Frontal cortex (tissue), 4 donors: ENCODE measurements around the gene CLPSL2. TPM values are rescaled to one million over a fixed set of nuclear protein-coding genes. Genes with fewer than 3 reads are reported as not detected.
"Not testable (repeated sequence)": the region's sequence is repeated elsewhere in the genome, so short reads cannot be mapped to it uniquely, and the experiment has no call there.

ENCODE experiments used
- DNase-seq, 2 donors: peaks; one replicate each; pipeline ENCODE4 v3.0.0; 2012; ENCODE audit warnings: low spot score in 2 of 2
- FAIRE-seq: peaks from 2 replicates; lab custom pipeline; 2012; peaks lifted over from hg19 to GRCh38; lab: Jason Lieb, UNC
- total RNA-seq: library from RNA; depleted of rRNA; stranded (reverse); fragments of >200 nt; gene quantifications from one replicate; pipeline ENCODE4 v1.2.3, GENCODE V29; 2014
- donor health status: control.
- donor health status: control.
- donor health status: control.

Gene CLPSL2, protein sequence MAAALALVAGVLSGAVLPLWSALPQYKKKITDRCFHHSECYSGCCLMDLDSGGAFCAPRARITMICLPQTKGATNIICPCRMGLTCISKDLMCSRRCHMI
- total RNA-seq: not detected

DNA sequence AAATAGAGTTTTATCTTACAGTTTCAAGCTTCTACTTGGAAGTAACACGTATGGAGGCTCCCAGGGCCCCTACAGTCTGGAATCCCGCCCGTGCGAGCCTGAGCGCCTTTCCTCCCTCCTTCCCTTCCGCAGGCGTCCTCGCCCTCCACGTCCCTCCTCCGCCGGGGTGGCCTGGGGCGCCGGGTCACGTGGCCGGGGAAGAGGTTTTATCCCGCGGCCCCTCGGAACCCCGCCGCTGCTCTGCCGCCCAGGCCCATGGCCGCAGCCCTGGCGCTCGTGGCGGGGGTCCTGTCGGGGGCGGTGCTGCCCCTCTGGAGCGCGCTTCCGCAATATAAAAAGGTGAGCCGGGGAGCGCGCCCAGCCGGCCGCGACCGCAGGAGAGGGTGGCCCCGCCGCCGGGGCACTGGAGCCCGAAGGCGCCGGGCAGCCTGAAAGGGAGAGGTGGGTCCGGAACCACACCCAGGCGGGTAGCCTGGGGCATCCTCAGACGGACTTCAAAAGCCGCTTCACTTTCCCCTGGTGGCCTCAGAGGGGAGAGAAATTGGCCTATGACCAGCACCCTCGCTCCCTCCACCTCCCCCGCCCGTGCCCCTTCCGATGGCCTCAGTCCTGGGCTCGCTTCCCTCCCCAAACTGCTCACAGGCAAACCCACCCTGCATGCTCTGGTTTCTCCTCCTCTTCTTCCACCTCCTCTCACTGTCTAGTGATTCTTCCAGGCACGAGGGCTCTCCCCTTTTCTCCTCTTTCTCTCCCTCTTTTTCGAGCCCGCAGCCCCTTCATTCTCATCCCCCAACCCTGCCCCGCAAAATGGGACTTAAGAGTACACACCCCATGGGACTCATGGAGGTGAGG is at the start of gene CLPSL2:
Gene CLPSL2, plus strand, starts transcription at position 235 of the 852 bp plus-strand sequence. Its CDS starts 21 bp downstream, at position 256.
- DNase-seq (no peak), FAIRE-seq (no peak)

DNA sequence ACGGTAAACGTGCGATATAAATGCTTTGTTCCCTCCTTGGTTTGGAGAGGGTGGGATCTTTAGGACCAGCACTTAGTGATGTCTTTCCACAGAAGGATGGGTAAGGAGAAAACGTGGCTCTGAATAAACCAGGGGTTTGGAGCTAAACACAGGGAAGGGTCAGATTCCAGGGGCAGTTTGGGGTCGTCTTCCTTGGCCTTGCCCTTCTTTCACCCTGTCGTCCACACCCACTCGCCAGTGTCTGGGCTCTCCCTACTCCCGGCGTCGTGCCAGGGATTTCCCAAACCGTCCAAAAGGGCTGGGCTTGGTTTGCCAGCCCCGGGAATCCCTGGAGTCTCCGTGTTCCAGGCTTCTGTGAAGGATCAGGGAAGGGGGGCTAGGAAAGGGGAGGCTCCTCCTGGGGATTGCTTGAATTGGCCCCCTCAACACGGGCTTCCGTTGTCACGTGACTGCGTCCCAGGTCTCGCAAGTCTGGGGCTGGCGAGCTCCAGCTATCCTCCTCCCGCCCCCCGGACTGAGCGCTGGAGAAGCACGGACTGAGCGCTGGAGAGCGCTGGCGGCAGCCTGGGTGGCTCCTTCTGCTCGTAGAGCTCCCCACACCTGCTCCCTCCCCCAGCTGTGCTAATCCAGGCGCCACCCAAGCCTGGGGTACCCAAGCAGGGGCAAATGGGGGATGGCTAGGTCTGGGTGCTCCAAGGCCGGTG is 49.0 kb upstream of the CLPSL2 start:
- FAIRE-seq: no peak

DNA sequence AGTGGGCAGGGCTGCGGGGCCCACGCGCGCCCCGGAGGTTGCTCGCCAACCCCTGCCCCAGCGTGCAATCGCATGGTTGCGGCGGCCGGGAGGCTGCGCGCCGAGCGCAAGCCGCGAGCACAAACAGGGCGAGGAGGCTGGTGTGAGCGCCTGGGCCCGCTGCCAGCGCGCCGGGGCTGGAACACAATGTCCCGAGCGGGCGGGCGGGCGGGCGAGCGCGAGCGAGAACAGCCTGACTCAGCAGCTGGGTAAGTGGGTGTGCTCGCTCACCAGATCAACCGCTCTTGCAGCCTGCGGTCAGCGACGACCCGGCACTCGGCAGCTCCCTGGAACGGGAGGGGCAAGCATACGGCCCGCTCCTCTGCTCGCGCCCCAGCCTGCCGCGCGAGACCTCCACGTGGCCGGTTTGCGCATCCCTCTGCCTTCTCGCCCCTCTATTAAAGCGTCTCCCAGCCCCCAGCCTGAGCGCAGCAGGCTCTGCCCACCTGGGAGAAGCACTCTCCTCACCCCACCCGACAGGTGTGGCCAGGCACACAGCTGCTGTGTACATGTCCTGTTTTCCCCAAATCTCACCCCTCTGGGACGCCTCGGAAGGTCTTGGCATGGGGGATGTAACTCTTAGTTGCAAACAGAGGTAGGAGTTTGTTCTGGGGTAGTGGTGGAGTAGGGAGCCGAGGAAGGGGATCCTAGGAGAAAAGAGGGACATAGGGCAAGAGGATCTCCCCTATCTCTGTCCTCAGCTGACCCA is 48.3 kb upstream of the CLPSL2 start:
- DNase-seq (peak; percentile 89), FAIRE-seq (no peak)

More for the DNA sequence above, 49.0 kb upstream of the CLPSL2 start:
- DNase-seq: peak; percentile 54 to 69

DNA sequence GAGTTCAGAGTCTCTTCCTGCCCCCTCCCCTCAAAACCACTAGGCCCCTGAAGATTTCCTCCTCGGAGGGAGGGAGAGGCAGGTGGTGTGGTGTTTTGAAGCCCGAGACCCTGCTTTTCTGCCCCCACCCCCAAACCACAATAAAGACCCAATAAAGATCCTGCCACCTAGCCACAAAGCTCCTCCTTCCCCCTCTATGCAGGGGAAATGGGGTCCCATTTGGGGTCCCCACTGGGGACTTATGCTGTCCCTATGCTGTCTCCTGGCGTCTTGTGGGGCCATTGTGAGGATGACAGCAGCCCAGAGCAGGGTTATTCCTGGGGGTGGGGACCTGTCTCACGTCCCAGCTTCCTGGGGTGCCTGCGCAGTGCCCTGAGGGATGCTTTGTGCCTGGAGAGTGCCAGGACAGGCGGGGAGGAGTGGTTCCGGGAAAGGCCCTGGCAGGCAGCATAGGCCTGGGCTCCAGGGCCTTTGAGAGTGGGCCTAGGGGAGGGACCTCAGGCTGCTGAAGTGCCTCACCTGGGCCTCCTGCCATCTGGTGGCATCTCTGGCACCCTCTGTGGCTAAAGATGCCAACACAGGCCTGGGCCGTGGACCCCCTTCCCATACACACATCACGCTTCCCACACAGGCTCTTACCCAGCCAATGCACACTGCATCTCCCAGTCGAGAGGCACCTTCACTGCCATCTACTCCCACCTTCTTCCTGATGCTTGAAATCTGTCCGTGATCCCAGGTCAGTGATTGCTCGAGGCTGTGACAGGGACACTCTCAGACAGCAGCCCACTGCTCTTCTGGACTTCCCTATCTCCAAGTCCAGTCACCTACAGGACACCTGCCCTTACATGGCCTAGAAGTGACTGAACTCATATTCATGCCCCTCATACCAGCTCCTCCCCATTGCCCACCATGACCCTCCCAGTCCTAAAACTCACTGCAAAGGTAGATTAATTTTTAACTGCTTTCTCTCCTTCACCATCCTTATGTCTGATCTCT is 47.4 kb upstream of the CLPSL2 start:
- no peak for FAIRE-seq
- DNase-seq: no peak

DNA sequence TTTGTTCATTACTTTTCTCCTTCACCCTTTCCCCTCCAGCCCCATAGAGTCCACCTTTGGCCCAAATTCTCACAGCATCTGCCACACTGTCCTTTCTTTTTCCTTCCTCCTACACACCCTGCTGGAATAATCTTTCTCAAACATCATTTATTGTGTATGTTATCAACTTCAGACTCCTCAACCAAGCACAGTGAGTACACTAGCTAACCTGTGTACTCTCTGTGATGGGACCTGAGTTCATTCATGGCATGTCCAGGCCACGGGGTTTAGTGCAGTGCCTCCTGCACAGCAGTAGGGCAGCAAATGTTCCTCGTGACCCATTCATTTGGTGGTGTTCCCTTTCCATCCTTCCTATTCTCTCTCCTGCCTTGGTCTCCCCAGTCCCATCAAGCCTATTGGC is 46.7 kb upstream of the CLPSL2 start:
- FAIRE-seq (no peak), DNase-seq (no peak)

DNA sequence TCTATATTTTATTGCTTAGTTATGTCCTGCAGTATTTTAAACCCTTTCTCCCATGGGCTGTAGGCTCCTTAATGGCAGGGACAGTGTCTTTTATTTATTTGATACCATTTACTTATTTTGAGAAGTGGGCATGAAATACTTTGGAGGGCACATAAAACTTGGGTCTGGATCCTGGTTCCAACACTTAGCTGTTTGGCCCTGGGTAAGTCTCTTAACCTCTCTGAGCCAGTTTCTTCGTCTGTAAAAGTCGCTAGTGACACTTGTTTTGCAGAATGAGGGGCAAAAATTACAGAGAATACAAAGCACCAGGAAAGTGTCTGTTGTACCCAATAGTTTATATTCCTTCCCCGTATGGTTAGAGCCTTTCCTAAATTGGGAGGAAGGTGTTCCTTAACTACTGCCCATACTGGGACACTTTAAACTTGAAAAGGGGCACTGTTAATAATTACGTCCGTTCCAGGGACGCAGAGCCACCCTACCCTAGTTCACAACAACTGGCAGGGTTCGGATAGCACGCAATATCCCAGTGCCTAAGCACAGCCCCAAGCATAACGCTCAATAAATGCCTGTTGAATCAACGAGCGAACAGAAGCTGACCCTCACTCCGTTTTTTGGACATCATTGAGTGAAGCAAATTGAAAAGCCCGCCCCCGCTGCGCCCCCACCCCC is 45.5 kb upstream of the CLPSL2 start:
- FAIRE-seq: no peak
- no peak for DNase-seq

DNA sequence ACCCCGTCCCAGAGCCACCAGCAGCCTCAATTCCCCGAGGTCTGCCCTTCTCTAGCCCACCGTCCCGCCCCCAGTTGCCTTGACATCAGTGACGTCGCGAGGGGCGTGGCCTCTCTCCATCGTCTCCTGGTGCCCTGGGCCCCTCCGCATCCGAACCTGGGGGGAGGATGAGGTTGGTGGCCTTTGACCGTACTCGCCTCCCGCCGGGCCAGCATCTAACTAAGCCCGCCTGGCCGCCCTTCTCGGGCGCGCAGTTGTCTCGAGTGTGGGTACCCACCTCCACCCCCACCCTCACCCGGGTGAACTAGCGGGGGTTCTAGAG is 45.0 kb upstream of the CLPSL2 start:
- FAIRE-seq (no peak), DNase-seq (peak; percentile 90)

DNA sequence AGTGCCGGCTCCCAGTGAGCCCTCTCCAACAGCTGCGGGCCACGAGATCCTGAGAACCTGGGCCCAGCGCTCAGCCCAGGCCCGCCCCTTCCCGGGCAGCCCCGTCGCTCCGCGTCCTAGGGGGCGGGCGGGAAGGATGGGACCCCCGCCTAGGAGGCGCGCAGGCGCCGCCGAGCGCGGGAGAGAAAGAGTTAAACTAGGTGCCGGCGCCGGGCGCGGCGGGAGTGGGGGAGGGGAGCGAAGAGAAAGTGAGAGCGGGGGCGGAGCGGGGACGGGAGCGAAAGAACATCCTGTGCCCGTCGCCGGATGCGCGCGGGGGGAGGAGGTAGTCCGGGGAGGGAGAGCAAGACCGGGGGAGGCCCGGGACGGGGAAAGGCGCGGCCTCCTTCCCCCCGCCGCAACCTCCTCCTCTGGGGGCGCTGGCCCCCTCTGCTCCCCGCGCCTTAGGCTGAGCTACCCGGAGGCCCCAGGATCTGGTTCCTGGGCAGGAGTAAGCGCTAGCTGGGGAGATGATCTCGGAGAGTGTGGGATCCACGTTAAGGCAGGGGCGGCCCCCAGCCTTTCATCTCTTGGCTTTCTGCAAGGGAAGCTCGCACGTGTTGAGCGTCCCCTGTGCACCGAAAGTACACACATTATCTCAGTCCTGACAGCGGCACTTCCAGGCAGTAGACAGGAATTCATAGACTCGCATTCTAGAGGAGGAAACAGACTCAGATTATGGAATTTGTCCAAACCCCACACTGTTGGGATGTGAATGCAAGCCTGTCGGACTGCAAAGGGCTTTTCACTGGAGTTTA is 44.5 kb upstream of the CLPSL2 start:
- FAIRE-seq (no peak), DNase-seq (peak; percentile 74 to 87)

DNA sequence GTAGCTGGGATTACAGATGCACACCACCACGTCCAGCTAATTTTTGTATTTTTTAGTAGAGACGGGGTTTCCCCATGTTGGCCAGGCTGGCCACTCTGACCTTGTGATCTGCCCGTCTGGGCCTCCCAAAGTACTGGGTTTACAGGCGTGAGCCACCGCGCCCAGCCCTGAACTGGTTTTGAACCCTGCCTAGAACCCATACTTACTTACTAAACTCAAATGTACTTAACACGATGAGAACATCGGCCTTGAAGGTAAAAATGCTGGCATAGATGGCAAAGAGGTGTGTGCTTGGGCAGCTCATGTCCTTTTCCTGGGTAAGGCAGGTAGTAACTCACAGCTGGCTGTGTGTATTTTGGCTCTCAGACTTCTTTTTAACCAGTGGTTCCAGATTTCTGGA is 42.8 kb upstream of the CLPSL2 start:
- no peak for FAIRE-seq
- DNase-seq: no peak

DNA sequence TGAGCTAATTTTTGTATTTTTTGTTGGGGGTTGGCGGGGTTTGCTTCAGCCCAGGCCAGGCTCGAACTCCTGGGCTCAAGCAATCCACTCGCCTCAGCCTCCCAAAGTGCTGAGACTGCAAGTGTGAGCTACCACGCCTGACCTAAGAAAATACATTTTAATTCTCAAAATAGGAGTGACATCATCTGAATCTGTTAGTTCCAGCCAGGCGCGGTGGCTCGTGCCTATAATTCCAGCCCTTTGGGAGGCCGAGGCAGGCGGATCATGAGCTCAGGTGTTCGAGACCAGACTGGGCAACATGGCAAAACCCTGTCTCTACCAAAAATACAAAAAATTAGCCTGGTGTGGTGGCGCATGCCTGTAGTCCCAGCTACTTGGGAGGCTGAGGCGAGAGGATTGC is 42.1 kb upstream of the CLPSL2 start:
- not testable (repeated sequence) for DNase-seq, FAIRE-seq

DNA sequence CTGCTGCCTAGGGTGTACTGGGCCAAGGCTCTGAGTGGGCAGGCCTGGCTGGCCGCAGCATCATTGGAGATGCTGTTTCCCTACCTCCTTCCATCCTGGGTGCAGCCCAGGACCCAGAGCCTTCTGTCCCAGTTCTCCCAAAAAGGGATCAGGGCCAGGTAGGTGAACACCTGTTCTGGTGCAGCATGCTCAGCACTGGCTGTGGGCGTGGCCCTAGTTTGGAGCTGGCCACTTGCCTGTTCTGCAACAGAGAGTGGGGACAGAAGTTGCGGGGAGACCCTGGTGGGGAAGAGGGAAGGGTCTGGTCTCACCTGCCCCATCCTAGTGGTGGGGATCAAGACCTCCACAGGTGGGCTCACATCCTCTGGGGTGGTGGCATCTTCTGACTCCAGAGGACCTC is 40.9 kb upstream of the CLPSL2 start:
- DNase-seq: no peak

DNA sequence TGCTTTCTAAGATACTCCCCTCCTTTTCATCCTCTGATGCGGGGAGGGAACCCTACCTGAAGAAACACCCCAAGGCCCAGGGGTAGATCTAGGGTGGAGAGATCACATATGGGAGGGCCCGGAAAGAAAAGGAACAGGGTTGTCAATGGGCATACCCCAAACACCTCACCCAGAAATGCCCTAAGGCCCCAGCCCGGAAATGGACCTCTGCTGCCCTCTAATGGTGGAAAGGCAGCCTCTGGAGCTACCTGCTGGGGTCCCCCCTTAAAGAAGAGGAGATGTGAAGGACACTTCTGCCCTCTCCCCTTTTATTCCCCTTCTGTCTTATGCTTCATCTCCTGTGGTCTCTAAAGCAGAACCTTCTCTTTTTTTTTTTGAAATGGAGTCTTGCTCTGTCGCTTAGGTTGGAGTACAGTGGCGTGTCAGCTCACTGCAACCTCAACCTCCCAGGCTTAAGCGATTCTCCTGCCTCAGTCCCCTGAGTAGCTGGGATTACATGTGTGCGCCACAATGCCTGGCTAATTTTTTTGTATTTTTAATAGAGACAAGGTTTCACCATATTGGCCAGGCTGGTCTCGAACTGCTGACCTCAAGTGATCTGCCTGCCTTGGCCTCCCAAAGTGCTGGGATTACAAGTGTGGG is 40.0 kb upstream of the CLPSL2 start:
- FAIRE-seq (no peak), DNase-seq (peak; percentile 54 to 67)

More for the DNA sequence above, 40.9 kb upstream of the CLPSL2 start:
- no peak for FAIRE-seq

DNA sequence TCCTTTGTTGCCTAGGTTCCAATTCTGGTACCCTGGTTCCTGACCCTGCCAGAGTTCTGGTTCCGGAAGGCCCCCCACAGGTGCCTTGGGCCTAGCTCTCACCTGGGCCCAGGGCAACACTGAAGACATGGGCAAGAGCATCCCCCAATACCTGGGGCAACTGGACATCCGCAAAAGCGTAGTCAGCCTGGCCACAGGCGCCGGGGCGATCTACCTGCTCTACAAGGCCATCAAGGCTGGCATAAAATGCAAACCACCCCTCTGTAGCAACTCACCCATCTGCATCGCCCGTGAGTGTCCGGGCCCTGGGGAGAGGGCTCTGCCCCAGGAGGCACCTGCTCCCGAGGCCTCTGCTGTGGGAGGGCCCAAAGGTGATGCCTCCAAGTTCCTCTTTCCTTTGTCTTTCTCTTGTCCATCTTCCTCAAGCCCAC is 39.4 kb upstream of the CLPSL2 start, which contains the start of gene ARMC12:
Gene ARMC12, plus strand, starts transcription at position 51 of the 431 bp plus-strand sequence. Its CDS starts 77 bp downstream, at position 128.
- no peak for DNase-seq

DNA sequence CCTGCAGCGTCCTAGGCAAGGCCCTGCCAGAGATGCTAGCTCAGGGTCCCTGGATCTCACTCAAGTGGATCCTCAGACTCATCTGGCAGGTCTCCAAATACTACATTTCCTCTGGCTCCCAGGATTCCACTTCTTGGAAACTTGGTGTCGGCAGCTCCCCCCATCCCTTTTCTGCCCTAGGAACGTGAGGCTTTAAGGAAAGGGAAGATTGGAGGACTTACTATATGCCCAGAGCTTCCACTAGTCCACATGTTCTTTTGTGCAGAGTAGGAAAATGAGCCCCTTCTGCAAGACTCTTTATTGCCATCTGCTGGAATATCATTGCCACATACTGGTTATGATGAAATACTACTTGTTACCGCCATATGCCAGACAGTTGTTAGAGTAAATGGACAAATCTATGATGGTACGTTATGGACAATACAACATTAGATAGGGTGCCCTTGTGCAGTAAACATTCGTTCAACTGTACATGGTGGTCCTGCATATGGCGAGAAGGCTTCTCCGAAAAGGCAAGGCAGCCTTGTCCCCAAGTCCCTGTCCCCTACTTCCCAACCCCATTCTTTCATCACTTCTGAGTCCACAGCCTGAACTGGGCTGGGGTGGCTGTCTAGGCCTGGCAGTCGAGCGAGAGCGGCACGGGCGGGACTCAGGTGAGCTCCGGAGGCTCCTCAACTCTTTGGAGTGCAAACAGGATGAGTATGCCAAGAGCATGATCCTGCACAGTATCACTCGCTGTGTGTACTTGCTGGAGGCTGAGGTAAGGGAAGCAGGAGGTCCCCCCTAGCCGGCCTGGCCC is 38.8 kb upstream of the CLPSL2 start:
- FAIRE-seq (peak; percentile 6), DNase-seq (peak; percentile 59 to 82)

More for the DNA sequence above, 39.4 kb upstream of the CLPSL2 start, which contains the start of gene ARMC12:
- no peak for FAIRE-seq

DNA sequence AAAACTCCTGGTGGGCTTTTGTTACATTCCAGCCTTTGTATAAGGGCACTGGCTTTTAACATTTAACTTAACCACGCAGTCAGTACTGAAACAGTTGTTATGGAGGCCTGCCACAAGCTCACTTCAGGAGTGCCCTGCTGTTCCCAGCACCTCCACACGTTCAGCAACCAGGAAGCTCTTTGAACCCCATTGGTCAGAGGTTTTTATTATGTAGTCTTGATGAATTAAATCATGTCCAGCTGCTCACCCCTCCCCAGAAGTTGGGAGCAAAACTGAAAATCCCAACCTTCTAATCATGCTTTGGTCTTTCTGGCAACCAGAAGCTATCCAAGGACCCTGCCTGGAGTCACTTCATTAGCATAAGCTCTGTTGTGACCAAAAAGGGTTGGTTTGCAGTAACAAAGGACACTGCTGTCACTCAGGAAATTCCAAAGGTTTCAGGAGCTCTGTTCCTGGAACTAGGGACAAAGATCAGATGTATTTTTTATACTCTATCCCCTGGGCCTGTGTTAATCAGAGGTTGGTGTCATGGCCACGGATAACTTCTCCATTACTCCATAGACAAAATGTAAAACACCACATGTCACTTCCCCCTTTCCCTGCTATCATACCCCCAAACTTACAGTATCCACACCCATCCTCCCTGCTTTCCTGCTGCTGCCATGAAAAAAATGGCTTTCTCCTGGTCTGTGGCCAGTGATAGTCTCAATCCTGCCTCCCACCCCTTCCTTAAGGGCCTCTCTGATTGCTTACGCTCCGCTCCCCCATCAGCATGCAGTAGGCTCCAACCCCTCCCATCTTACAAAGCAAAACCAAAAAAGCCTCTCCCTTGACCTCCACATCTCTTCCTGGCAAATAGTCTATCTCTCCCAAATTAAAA is 36.5 kb upstream of the CLPSL2 start:
- DNase-seq (no peak), FAIRE-seq (no peak)
